ENCODE data around the gene PLP2. TPM values are rescaled to one million over a fixed set of nuclear protein-coding genes. Genes with fewer than 3 reads are reported as not detected.
"Not testable (repeated sequence)": the region's sequence is repeated elsewhere in the genome, so short reads cannot be mapped to it uniquely, and the experiment has no call there.

PLP2 gene
- total RNA-seq, 1 experiment from 2014 or later: 308 TPM

DNA sequence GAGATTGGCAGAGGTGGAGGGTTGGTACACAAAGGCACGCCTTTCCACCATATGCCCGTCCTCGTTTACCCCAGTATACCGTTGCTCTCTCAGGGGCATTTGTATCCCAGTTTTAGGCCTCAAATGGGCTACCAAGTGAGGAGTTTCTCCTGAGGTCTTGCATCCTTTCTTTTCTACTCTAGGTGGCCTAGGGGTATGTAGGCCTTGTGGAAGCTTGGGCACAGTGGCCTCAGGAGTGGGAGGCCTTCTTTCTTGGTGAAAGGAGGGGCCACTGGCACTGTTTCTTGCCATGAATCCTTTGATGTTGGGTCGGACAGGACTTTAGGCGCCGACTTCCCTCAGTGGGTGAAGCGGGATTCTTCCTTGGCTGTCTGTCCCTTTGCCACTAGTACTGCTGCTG lies 24.4 kb upstream of the PLP2 start:
- ChIA-PET CTCF (no interaction called here), POLR2A (no interaction called here)
- Mint-ChIP-seq H3K36me3 (ENCODE audit: insufficient read depth, unreplicated experiment) (no peaks in the 10 kb centered on the region), H3K27me3 (ENCODE audit: insufficient read depth, unreplicated experiment) (no peaks in the 10 kb centered on the region), H3K4me3 (ENCODE audit: unreplicated experiment) (no peak overlapping the region), H3K4me1 (ENCODE audit: insufficient read depth, unreplicated experiment) (no peaks in the 10 kb centered on the region), H3K9me3 (ENCODE audit: unreplicated experiment) (peaks cover 8% of the 10 kb centered on the region), H3K27ac (ENCODE audit: low read depth, unreplicated experiment) (no peak overlapping the region)
- no peak for DNase-seq (ENCODE audit: unreplicated experiment)
- BruUV-seq (replicated peaks): no TSS peak
- intact Hi-C loops (cut with micrococcal nuclease): no loop called here
- TF ChIP-seq, protein P1, sequence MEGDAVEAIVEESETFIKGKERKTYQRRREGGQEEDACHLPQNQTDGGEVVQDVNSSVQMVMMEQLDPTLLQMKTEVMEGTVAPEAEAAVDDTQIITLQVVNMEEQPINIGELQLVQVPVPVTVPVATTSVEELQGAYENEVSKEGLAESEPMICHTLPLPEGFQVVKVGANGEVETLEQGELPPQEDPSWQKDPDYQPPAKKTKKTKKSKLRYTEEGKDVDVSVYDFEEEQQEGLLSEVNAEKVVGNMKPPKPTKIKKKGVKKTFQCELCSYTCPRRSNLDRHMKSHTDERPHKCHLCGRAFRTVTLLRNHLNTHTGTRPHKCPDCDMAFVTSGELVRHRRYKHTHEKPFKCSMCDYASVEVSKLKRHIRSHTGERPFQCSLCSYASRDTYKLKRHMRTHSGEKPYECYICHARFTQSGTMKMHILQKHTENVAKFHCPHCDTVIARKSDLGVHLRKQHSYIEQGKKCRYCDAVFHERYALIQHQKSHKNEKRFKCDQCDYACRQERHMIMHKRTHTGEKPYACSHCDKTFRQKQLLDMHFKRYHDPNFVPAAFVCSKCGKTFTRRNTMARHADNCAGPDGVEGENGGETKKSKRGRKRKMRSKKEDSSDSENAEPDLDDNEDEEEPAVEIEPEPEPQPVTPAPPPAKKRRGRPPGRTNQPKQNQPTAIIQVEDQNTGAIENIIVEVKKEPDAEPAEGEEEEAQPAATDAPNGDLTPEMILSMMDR (IDR thresholded peaks at IDR 0.05; ENCODE audit: unreplicated experiment): no peak

- Mint-ChIP-seq H3K27me3 (ENCODE audit: insufficient read depth, unreplicated experiment) (no peaks in the 10 kb centered on the region), H3K27ac (ENCODE audit: low read depth, unreplicated experiment) (peak overlapping the region; percentile 23), H3K36me3 (ENCODE audit: insufficient read depth, unreplicated experiment) (no peaks in the 10 kb centered on the region), H3K4me1 (ENCODE audit: insufficient read depth, unreplicated experiment) (no peaks in the 10 kb centered on the region), H3K4me3 (ENCODE audit: unreplicated experiment) (no peak overlapping the region), H3K9me3 (ENCODE audit: unreplicated experiment) (peaks cover 8% of the 10 kb centered on the region)
- BruUV-seq (replicated peaks): no TSS peak
- intact Hi-C loops (cut with micrococcal nuclease): no loop called here
- CTCF ChIA-PET: interaction anchor here (0.7 kb wide), 1 partner anchor 1655 kb away, joined by 4 read pairs; no protein-coding TSS in a partner anchor
- POLR2A ChIA-PET: no interaction called here
- DNase-seq (ENCODE audit: unreplicated experiment): no peak
- TF ChIP-seq, protein P1 (IDR thresholded peaks at IDR 0.05; ENCODE audit: unreplicated experiment): no peak
Observed at GRCh38 chrX:49147936-49148335, 23.8 kb upstream of the PLP2 start.

DNA sequence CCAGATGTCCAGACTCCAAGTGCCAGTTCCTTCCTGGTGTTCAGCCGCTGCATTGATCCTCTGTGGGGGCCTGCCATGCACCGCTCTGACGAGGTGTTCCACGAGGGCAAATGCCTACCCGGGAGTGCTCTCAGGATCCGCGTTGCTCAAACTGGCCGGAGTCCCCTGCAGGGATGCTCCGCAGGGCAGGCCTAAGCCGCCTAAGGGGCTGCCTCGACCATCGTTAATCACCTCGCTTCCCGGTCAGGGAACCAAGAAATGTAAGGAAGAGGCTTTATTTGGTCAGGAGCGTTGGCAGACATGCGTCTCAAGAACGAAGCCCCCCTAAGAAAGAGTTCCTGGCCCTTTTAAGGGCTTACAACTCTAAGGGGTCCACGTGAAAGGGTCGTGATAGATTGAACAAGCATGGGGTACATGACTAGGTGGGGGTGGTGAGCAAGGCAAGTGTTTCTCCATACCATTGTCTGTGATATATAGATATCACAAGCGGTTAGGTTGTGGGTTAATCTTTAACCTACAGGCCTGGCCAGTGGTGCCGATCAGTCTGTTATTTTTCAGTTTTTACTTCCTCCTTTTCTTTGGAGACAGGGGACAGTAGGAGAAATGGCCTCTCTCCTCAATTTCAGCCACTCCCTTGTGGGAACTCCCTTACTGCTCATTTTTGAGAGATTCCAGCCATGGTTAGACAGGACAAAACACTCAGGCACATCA lies 23.2 kb upstream of the PLP2 start:
- CTCF ChIA-PET: interaction anchor here (0.7 kb wide), 1 partner anchor 1654 kb away, joined by 4 read pairs; no protein-coding TSS in a partner anchor
- H3K27ac Mint-ChIP-seq (ENCODE audit: low read depth, unreplicated experiment): peak overlapping the region; percentile 23
- H3K27me3 Mint-ChIP-seq (ENCODE audit: insufficient read depth, unreplicated experiment); POLR2A ChIA-PET; H3K4me1 Mint-ChIP-seq (ENCODE audit: insufficient read depth, unreplicated experiment); BruUV-seq (replicated peaks); H3K36me3 Mint-ChIP-seq (ENCODE audit: insufficient read depth, unreplicated experiment); DNase-seq (ENCODE audit: unreplicated experiment); H3K9me3 Mint-ChIP-seq (ENCODE audit: unreplicated experiment); intact Hi-C loops (cut with micrococcal nuclease); H3K4me3 Mint-ChIP-seq (ENCODE audit: unreplicated experiment): not testable (repeated sequence)

GRCh38 chrX:49149291-49149690 lies 22.4 kb upstream of the PLP2 start:
- POLR2A ChIA-PET; H3K4me1 Mint-ChIP-seq (ENCODE audit: insufficient read depth, unreplicated experiment); H3K27ac Mint-ChIP-seq (ENCODE audit: low read depth, unreplicated experiment); DNase-seq (ENCODE audit: unreplicated experiment); H3K9me3 Mint-ChIP-seq (ENCODE audit: unreplicated experiment); H3K36me3 Mint-ChIP-seq (ENCODE audit: insufficient read depth, unreplicated experiment); BruUV-seq (replicated peaks); CTCF ChIA-PET; intact Hi-C loops (cut with micrococcal nuclease); H3K4me3 Mint-ChIP-seq (ENCODE audit: unreplicated experiment); H3K27me3 Mint-ChIP-seq (ENCODE audit: insufficient read depth, unreplicated experiment): not testable (repeated sequence)

- POLR2A ChIA-PET: interaction anchor here (3.4 kb wide), 1 partner anchor 13 kb away, joined by 31 read pairs; no protein-coding TSS in a partner anchor
- H3K36me3 Mint-ChIP-seq (ENCODE audit: insufficient read depth, unreplicated experiment): peaks cover 7% of the 10 kb centered on the region
- H3K27ac Mint-ChIP-seq (ENCODE audit: low read depth, unreplicated experiment): no peak overlapping the region
- TF ChIP-seq, protein P1 (IDR thresholded peaks at IDR 0.05; ENCODE audit: unreplicated experiment): no peak
- no peaks in the 10 kb centered on the region for H3K27me3 Mint-ChIP-seq (ENCODE audit: insufficient read depth, unreplicated experiment)
- H3K9me3 Mint-ChIP-seq (ENCODE audit: unreplicated experiment): peaks cover 8% of the 10 kb centered on the region
- no peak for DNase-seq (ENCODE audit: unreplicated experiment)
- intact Hi-C loops (cut with micrococcal nuclease): no loop called here
- BruUV-seq (replicated peaks): no TSS peak
- no peak overlapping the region for H3K4me3 Mint-ChIP-seq (ENCODE audit: unreplicated experiment)
- CTCF ChIA-PET: no interaction called here
- H3K4me1 Mint-ChIP-seq (ENCODE audit: insufficient read depth, unreplicated experiment): peaks cover 7% of the 10 kb centered on the region
Observed at GRCh38 chrX:49153467-49153866, 18.2 kb upstream of the PLP2 start.

Measured in MCF 10A (cell line).